GM19025 (cell line): ENCODE results near the gene HOXB5.

ENCODE experiments used
- ATAC-seq: cut with Tn5 transposase; IDR thresholded peaks from one replicate; pipeline ENCODE4 v1.9.1; 2021; ENCODE audit warnings: mild to moderate bottlenecking, low read depth, moderate library complexity; ENCODE audit not compliant: unreplicated experiment

HOXB5 gene

DNA sequence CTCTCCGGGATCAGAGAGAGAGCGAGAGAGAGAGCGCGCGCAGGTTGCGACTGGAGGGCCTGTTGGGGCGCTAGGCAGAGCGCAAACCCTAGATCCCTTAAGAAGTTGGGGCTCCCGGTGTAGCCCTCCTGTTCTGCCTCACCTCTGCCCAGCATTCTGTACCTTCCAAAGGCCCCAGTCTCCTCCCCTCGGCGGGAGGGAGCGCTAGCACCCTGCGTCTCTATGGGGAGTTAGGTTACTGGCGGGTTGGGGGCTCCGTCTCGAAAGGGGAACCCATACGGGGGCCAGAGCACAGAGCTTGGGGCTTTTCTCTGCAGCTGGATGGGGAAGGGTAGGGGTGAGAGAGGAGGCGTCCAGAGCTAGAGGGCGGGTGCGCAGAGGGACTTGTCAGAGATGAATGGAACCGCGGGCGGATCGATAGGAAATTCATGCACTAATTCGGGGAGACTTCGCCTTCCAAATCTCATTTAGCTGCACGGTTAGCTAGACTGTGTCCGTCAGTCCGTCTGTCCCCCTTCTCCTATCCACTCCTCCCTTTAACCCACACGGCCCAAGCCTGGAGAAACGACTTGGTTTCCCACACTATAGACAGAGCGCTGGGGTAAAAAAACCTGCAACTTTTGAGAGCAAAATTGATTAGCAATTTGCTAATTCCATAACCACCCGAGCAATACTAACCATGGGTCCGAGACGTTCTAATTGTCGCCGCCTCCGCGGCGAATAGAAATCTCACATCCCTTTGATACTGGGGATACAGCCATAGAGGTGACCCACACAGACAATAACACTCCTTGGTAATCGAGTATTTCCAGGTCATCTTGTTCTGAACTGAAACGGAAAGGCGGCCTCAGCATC lies 14.7 kb downstream of the HOXB5 start:
- ATAC-seq = no peak

DNA sequence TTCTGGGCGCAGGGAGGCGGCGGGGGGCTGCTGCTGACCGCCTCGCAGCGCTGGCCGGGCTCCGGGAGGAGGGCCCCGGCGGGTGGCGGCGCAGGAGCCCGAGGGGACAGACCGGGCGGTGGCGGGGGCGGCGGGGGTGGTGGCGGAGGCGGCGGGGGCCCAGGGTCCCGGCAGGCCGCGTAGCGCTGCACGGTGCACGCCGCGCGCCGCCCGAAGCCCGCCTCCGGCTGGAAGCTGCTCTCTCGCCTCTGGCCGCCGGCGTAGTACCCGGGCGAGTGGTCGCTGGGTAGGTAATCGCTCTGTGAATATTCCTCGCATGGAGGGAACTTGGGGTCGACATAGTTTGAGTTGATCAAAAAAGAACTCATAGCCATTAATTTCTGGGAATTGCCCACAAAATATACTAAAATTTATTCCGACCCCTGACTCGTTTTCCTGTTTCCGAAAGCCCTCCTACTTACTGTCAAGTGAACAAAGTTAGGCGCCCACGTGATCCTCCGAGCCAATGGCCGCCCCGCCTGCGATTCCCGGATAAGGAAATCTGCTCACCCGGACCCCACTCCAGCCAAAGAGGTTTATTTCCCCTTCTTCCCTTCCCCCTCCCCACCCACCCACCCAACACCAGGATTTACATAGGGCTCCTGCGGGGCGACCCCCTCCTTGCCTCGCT lies 15.5 kb downstream of the HOXB5 start, which contains the start of gene HOXB4:
Gene HOXB4 (minus strand): TSS at position 405 of the 670 bp plus-strand sequence. CDS start 31 bp downstream, at position 374.
- no peak for ATAC-seq

DNA sequence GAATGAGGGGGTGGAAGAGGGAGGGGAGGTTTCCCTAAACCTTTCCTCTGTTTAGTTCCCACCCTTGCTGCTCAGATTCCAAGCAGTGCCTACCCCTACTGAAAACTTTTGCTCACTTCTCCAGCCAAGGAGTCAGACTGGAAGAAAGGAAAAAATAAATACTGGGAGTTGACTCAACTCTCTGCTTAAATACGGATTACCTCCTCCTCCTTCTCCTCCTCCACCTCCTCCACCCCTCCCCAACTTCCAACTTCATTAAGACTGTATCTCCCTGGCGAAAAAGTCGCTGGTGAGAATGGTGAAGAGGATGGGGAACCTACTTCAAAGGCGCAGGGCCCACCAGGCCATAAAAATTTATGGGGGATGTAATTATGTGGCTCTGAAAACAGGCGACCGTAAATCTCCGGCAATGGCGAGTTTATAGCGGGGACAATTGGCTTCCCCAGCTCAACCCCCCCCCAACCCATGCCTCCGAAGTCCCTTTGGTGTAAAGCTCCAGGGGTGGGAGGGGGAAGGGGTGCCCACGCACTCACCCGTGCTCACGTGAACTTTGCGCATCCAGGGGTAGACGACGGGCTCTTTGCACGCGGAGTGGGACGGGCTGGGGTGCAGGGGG lies 16.1 kb downstream of the HOXB5 start:
- no peak for ATAC-seq

DNA sequence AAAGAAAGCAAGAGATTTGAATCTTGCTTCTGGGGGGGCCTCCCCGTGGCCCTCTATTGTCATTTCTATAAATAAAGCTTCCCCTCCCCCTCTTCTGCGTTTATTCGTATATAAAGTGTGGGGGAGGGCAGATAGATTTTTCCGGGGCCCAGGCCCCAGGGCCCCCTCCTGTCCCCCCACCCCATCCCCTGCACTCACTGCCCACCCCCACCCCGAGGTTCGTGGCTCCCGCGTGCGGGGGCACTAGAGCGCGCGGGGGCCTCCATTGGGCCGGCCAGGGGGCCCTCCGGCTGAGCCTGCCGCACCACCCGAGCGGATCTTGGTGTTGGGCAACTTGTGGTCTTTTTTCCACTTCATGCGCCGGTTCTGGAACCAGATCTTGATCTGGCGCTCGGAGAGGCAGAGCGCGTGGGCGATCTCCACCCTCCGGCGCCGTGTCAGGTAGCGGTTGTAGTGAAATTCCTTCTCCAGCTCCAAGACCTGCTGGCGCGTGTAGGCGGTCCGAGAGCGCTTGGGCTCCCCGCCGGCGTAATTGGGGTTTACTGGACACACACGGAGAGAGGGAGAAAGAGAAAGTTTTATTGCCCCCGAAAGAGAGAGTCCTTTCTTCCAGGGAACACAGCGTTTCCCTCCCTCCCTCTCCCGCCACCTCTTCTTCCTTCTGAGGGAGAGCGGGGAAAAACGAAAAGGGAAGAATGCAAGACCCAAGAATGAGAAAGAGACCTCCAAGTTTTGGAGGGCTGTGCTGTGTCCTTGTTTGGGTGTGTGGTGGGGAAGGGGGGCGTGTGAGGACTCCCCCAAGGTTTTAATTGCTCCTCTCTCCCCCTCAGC lies 16.9 kb downstream of the HOXB5 start:
- ATAC-seq = no peak

DNA sequence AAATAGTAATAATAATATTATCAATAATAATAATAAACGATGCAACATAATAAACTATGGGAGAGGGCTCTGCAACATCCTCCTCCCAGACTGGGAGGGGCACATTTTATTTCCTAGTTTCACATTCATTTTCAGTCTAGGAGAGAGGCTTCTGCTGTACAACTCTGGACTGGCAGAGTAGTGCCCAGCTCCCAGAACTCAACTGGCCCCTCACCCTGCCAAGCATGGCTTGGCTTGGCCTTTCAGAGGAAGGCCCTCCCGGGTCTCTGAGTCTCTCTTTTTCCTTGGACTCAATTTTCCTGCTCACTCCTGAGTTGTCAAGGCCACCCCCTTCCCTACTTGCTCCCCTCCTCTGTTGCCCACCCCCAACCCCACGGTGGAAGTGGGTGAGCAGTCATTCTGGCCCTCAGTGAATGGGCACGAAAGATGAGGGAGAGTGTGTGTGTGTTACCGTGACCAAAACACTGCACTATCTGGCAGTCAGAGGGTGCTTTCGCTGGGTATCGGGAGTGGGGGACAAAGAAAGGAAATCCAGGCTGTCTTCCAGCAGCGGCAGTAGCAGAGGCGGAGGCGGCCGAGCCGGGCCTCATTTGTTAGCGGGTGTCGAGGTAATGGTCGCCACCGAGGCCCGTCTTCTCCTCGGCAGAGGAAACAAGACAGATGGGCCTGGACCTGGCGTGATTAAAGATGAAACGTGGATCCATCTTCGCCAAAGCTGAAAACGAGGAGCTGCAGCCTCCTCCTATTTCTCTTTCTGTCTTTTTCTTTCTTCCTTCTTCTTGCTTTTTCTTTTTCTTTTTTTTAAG lies 17.7 kb downstream of the HOXB5 start:
- ATAC-seq = no peak

DNA sequence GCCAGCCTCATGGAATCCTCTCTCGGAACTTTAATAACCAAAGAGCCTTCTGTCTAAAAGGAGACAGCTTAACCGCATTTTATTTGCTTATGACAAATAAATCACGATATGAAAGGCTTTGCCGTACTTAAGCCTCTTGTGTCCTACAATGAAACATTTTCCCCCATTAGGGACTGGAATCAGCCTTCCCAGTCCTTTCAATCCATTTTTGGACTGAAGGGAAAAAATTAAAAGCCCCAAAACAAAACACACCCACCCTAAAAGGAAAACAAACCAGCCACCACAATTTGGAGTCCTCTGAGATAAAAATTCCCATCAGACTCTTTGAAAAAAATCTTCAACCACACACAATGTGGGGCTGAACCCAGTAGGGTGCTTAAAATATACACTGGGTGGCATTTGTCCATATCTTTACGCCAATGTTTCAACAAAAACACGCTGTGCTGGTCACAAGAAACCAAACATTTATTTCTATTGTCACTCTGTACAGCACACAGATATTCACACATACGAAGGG lies 18.5 kb downstream of the HOXB5 start:
- no peak for ATAC-seq

DNA sequence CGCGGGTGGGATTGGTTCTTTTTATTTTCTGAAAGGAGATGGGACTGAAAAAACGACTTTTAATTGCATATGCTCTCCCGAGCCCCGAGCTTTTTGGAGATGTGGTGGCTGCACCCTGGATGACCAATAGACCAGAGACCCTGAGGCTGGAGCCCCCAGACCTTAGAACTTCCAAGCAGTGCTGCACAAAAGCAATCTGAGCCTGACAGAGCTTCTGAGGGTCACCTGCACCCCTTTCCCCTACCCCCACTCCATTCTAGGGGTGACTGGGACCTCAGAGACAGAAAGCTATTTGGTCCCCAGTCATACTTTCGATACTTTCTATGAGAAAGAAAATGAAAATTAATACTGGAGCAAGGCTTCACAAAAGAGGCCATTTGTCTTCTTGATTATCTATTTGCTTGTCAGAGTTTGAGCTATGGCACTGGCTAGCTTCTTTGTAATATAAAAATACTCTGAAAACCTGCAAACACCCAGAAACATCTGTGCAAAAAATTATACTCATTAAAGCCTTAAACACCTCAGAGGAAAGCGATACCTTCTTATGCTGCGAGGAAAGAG lies 19.0 kb downstream of the HOXB5 start:
- no peak for ATAC-seq

DNA sequence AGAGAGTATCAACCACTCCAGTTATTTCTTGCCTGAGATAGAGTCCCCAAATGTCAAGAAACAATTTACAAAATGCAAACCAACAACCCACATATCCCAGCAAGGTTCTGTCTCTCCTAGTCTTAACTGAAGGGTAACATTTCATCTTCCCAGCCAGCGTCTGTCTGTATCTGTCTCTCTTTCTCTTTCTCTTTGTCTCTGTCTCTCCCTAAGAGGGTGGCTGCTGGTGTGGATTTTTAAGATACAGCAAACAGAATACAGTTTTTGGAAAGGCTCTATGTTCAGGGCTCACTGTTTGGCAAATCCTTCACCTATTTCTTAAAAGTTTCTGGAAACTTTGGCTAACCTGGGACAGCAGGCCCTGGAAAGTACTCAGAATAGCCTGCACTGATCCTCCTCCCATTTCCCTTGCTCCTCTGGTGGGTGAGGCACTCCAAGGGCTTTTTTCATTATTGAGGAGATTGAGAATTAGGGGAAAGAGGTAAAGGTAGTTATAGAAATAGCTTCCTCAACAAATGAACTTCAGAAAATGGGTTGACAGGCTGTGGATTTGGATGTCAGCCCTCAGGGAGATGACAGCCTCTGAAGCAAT lies 21.7 kb downstream of the HOXB5 start:
- ATAC-seq = no peak

DNA sequence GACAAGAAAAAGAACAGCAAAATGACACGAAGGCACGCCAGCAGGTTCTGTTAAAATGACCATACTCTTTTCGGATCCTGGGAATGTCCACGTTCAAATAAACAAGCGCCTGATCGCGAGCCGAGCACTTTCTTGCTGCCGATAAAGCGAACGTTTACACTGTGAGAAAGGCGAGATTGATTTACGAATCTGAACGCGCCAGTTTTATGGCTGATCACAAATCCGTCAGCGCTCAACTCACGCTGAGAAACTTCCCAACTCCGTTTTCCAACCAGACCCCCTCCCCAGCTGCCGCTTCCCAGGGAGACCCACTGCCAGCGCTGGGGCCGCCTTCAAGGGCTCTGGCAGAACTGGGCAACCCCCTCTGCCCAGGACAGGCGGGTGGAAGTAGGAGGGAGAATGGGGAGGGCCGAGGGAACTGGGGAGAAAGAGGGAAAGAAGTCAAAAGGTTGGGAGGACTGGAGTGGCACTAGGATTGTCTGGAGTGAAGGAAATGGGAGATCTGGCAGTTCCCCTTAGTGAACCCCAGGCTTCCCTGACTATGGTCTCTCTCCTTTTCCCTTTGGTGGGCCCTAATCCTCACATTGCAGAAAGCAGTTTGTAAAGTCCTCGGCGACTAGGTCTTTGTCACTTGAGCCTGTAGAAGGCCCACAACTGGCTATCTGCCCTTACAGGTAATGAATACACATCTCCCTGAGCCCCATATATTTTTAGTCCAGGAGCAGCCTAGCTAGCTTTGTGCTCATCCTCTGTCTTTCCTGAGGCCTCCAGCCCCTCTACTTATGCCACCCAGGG lies 22.4 kb downstream of the HOXB5 start:
- ATAC-seq = no peak

DNA sequence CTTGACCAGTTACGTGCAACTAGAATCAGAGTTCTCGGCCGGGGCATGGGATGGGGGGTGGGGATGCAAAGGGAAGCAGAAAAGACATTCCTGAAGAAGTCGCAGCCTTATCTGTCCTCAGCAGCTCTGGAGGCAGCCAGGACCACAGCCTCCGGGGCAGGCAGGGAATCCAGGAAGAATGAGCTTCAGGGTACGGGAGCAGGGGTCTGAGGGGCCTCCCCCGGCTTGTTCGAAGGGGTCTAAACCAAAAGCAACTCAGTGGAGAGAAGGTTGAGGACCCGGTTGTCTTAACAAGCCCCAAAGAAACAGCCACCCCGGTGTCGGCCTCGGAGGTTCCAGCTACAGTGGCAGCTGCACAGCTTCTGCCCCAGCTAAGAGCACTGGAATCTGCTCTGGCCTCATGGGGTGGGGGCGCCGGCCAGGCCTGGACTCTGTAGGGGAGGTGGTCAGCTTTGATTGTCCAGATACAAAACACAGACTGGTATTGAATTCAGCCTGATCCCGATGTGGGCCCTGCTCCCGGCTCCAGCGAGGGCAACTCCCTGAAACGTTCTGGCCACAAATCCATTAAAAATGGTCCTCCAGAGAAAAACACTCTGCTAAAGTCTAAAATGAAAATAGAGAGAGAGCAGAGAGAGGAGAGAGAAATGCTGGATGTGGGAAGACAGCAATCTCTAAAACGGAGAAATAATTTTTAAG lies 23.1 kb downstream of the HOXB5 start:
- ATAC-seq = no peak

DNA sequence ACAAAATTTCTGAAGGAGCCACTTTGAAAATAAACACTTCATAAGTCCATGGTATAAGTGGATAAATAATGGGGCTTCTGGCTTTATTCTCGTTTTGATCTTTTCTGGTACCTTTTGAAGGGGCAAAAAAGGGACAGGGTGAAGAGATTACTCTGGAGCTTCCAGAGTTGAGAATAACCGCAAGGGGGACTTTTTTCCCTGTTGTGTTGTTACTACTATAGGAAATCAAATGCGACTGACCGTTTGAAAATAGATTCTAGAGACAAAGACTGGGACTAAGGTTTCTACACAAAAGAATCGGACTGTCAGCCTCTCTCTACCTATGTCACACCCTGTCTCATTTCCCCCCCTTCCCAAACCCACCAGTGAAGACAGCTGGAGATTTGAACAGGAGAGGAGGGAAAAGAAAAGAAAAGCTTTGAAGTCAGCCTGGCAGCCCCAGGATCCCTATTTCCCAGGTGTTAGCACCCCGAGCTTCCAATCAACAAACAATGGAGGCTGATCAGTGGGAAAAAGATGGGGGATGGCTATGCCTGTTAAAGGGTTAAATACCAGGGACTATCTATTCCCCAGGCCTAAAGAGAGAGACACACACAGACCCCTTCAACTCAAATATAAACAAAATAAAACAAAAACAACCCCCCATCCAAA lies 23.8 kb downstream of the HOXB5 start:
- no peak for ATAC-seq

DNA sequence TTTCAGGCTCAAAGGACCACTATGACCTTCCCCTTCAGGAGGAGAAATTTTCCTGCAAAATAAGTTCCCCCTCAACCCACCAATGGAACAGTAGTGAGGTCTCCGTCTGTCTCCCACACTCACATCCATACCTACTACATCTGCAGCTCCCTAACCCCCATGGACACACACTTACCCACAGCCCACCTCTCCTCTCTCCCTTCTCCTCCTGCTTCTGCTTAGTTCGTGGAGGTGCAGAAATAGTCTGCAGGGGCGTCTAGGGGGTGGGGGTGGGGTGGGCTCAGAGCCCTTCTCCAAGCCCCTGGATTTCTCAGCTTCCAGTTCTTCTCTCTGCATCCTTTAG lies 24.4 kb downstream of the HOXB5 start:
- ATAC-seq = no peak

DNA sequence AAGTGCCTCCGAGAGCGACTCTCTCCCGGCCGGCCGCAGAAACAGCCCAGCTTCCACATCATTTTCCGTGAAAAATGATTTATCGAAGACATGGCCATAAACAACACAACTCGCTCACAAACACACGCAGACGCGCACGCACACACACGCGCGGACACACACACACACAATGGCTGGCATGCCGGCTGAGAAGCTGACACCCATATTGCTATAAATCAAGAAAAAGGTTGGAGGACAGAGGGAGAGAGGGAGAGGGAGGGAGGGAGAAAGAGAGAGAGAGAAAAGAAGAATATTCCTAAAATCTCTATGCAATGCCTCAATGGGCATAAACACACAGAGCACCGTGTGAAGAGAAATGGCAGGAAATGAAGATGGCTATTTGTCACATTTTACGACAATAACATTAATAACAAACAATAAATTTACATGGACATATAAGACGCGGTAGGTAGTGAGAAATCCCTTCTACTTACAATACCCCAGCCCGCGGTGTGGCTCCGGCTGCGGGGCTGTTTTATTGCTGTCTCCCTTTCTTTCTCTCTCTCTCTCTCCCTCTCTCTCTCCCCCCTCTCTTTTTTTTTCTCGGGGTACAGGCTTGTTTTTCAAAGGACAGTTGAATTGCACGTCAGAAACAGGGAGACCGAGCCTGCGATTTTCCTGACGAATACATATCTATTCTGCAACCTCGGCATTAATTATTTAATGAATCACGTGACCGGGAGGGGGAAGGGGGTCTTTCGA lies 24.9 kb downstream of the HOXB5 start:
- no peak for ATAC-seq

DNA sequence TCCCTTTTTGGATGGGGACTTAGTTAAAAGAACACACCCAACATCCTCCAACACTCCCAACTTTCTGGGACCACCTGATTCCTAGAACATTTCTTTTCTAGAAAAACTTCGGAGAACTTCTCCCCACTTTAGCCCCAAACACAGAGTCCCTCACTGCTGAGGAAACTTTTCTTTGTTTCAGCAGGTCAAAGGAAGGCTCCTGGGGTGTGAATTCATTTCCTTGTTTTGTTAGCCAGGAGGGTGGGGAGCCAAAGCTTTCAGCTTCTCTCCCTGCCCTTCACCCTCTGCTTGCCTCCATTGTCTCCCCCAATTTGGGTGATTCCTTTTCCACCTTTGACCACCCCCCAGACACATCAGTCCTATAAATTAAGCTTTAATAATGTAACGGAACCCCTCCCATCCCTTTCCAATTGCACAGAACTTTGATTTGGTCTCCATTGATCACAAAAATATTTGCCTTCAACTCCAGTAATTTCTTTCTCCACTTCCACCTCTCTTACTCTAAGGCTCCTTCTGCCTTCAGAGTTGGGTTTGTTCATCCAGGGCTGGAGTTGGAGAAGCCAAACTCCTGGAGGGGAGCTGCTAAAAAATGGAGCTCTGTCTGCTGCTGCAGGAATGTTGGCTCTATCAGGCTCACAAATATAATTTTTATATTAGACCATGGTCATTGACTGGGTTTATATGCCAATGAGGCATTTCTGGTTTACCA lies 25.8 kb downstream of the HOXB5 start:
- ATAC-seq = no peak

DNA sequence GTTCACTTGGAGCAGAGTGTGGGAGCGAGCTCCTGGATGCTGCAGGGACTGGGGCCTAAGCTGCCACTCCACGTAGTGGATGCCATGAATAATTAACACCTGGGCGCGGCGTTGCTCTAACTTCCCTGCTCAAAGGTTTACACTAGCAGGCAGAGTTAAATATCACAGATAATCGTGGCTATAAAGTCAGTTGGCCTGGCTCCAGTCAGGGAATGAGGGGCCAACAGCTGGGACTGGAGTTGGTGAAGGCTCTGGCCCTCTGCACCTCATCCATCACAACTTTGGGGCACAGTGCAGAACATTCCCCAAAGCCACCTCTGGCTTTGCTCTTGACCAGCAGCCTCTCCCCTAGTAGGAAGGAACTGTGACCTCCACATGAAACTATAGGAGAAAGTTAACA lies 26.4 kb downstream of the HOXB5 start:
- ATAC-seq = no peak

DNA sequence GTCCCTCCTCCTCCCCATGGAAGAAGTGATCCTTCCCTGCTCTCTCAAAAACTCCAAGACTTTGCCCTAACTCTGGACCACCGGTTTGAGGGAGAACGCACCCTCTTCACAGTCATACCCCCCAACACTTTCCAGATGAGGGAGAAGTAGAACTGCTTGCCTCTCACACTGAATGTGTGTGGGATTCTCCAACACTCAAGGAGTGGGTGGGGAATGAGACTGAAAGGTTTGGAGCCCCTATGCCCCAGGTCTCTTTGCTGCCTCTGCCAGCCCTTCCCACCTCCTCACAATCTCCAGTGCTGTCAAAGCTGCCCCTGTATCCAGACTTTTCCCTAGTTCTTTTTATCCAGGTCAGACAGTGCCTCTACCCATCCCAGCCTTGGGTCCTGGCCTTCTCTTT lies 26.9 kb downstream of the HOXB5 start:
- no peak for ATAC-seq
